ENCODE results near the gene FGF3.

GRCh38 chr11:69822676-69823494 lies 3.7 kb upstream of the FGF3 start:
- TF ChIP-seq CTCF (IDR thresholded peaks at IDR 0.05): no peak
- TF ChIP-seq EZH2 (IDR thresholded peaks at IDR 0.05): no peak
- TF ChIP-seq EZH2phosphoT487 (IDR thresholded peaks at IDR 0.05): no peak

All from neural progenitor cell (in vitro differentiated cells).